Erythroblast (primary cell): ENCODE measurements around the gene SPTBN1.
A peak's percentile ranks its signal among the peaks of the same experiment; 100 is the strongest.

ENCODE experiments used
- DNase-seq, 2 experiments: peaks; one replicate each; lab custom pipeline; 2025; lab: John Stamatoyannopoulos, UW
- GATA1 ChIP-seq: IDR thresholded peaks from 2 replicates; pipeline ENCODE4 v1.6.1; 2011; ENCODE audit warnings: low read depth, mild to moderate bottlenecking, control low read depth, low read length, moderate library complexity
- POLR2A ChIP-seq: IDR thresholded peaks from 2 replicates; pipeline ENCODE4 v1.6.1; 2011; ENCODE audit warnings: mild to moderate bottlenecking, low read length

SPTBN1 gene

DNA sequence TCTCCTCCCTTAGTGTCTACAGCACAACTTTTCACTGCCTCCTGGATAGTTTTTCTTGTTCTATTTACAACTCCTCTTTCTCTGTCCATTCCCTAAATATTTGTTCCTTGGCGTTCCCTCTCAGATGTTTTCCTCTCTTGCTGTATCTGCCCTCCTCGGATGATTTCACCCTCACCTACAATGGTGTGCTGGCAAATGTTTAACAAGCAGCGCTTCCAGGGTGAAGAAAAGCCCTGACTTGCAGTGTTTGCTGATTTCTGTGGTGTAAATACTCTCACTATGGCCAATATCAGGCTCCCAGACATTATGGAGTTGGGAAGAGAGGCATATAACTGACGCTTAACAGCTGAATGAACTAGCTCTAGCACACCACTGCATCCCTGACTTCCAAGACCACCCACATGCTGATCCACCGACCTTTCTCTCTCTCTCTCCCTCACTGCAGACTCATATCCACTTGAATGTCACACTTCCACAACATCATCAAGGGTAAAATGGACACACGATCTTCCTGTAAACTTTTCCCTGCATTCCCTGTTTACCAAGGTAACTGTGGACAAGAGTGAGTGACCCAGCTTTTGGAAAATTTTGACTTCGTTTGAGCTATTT lies 31.5 kb upstream of the SPTBN1 start:
- DNase-seq, result no peak
- no peak for TF ChIP-seq GATA1
- no peak for TF ChIP-seq POLR2A

DNA sequence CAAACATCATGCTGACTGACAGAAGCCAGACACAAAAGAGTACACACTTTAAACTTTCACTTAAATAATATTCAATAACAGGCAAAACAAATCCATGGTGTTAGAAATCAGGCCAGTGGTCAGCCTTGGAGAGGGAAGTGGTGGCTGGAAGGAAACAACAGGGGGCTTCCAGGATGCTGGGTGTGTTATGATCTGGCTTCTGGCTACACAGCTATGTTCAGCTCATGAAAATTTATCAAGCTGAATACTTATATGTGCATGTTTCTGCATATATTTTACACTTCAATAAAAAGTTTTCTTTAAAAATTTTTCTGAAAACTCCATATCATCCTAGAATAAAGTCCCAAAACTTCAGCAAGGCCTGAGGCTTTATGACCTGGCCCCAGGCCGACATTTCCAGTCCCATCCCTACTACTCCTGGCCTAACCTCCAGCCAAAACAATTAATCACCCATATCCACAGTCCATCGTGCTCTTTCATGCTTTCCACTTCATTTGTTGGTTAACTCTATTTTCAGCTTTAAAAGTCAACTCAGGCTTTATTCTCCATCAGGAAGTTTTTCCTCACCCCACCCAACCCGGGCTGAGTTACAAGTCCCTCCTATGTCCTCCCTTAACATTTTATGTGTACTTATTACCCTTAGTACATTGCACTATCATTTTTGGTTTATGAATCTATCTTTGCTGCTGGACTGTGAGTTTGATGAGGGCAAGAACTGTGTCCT lies 27.9 kb upstream of the SPTBN1 start:
- no peak for TF ChIP-seq POLR2A
- TF ChIP-seq GATA1, result no peak
- DNase-seq, result no peak

DNA sequence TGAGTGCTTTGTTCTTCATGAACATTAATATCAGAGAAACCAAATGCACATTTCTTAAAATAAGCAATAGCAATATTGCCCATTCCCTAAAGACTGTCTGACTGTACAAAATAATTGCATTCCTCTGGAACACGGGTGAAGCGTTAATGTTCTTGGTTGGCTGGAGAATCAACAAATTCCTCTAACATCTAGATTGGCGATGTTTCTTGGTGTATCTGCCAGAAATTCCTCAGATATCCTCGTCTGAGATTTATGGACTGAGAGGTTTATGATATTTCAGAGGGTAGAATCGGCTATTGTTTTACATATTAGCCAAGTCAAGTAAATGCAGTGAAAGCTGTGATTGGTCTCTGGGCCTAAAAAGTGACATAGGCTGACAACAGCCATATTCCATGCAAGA lies 27.1 kb upstream of the SPTBN1 start:
- no peak for TF ChIP-seq GATA1
- no peak for TF ChIP-seq POLR2A
- DNase-seq, result no peak

DNA sequence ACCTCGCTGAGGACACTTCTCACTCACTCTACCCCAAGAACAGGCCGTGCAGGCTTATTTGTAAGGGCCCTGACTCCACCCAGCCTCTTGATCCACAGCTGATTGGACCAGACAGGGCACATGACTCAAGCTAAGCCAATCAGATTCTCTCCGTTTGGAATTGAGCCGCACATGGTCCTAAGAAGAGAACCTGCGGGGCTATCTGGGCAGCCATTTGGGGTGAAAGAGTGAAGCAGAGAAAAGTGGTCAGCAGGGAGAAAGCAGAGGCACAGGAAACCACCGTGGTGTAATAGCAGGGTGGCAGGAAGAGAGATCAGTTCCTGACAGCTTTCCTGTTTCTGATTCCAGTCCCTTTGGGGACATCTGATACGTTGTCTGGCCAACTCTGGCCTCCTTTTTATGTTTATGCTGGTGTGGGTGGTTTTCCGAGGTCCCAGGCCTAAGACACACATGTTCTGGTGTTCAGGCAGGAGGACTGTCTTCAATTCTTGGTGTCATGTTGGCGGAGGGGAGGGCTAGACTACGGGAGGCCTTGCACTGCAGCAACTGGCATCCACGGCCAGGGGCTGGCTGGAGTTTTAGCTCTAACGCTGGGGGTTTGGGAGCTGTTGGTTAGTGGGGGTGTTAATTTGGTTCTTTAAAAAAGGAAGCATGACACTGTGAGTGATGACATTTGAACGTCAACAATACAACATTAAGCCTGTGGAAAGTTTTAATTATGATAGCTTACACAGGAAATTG lies 26.1 kb upstream of the SPTBN1 start:
- peak; percentile 16 to 19 for DNase-seq
- TF ChIP-seq POLR2A, result no peak
- no peak for TF ChIP-seq GATA1

DNA sequence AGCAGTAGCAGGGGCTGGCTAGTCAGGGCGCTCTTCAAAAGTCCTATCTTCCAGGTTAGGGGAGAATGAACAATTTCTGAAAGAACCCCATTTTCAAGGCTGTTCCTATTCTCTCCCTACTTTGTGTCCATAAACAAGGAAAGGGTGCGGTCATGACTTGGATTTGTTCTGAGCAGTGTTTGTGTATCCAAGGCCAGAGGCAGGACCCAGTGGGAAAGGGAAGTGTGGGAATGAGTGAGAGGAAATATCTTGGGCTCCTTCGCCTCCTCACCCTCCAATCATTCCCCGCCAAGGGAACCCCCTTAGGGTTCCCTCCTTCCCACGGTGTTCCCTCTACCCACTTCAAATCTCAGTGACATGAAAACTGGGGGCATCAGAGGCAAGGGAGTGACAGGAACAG lies 25.5 kb upstream of the SPTBN1 start:
- no peak for DNase-seq
- TF ChIP-seq GATA1 (no peak), POLR2A (no peak)

DNA sequence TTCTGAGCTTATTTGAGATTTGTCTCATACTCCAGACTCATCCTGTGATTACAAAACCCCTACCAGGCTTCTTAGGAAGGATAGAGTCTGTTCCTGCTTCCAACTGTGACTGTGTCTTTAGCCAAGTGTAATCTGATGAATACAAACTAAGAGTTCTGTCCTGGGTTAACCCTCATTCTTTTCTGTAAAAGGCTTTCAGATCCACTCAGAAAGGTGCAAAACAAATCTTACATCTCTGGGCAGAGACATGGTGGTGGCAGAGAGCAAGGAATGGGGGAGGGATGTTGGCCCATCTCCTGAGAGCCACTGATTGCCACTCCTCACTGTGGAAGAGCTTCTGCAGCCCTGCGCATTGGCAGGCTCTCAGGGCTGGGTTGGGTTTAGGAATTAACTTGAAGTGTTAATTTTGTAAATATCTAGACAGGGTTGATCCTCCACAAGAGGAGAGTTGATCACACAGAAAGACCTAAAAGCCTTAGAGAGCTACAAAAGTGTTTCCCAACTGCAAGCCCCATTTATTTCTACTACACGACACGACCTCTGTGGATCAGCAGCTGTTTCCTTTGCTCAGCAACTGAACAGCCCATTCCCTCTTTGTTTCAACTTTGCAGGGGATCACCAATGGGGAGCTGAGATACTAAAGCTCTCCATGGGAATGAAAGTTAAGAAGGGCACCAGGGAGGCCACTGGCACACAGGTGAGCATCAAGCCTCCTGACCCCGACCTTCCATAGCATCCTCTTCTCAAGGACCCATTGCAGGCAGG lies 23.7 kb upstream of the SPTBN1 start:
- DNase-seq, result no peak
- TF ChIP-seq GATA1, result no peak
- TF ChIP-seq POLR2A, result no peak

DNA sequence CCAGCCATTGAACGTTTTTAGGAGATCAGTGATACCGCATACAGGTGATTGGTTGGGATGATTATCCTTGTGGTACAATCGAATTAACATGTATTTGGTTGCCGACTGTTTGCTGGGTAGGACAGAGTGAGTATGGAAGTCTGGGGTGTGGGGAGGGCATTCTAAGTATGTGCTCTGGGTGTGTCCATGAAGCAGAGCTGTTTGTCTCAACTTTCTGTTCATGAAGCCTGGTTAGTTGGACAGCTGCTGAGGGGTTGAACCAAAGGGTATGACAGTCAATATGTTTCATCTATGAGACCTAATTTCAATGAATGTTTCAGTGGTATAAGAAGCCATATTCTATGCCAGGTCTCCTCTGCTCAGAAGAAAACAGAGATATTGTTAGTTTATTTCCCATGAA lies 21.9 kb upstream of the SPTBN1 start:
- DNase-seq, result no peak
- no peak for TF ChIP-seq POLR2A

DNA sequence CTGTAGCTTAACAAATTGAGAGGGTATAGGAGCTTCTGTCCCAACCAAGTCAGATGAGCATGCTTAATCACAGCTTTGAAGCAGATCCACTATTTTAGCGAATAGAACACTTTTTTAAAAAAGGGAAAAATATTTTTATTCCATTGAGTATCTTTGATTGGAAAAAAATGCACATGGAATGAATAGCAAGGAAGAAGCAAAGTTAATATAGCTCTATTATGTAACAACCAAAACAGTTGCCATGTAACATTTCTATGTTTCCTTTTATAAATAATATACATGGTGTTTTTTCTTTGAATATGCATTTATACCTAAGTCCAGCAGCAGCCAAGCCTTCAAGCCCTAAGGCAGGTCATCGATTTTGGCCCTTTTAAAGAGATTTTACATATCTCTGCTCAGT lies 21.4 kb upstream of the SPTBN1 start:
- TF ChIP-seq POLR2A, result no peak
- no peak for TF ChIP-seq GATA1
- no peak for DNase-seq

DNA sequence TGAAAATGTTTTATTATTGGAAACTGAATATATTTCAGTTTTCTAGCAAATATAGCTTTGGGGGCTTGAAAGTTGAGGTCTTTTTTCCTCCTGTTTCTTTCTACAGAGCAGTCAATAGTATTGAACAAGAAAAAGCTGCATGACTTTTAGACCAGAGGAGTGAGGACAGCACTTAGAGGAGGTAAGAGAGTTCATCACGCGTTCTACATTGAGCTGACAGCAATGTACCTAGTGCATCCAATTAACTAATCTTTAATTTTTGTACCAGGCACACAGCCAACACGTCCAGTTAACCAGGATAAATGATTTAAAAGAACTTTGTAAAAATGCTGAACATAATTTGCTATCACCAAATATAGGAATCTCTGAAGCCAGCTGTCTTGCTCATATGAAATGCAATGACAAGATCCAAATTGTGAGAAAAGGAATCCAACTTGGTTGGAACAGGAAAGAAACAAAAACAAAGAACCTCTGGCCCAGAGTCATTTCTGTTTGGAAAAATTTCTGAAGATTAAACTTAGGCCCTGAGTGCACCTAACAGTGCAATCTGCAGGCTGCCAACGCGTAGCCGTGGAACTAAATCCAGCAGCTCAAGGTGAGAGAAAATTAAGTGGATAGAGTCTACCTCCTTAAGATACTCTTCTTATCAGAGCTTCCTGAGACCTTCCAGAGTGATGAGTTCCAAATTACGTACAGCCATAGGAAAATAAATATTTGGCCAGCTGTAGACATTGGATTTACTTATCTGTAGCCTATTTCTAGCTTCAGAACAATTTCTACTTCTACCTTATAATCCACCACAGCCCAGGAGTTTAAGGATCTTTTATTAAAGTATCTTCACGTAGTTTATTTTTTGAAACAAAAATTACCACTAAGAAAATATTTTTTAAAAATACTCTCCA lies 20.6 kb upstream of the SPTBN1 start:
- DNase-seq, result no peak
- TF ChIP-seq GATA1, result no peak
- no peak for TF ChIP-seq POLR2A

DNA sequence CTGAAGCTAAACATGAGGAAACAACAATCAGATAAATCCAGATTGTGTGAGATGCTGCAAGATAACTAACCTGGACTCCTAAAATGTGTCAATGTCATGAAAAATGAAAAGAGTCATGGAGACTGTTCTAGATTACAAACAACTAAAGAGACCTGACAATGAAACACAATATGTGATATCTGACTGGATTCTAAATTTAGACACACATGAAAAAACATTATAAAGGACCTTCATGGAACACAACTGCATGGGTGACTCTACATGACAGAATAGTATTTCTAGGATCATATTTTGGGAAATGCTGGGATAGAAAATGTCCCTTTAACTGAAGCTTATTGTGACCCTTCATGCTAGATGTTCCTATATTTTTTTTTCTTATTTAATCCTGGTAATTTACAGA lies 18.5 kb upstream of the SPTBN1 start:
- TF ChIP-seq POLR2A, result no peak
- no peak for DNase-seq

DNA sequence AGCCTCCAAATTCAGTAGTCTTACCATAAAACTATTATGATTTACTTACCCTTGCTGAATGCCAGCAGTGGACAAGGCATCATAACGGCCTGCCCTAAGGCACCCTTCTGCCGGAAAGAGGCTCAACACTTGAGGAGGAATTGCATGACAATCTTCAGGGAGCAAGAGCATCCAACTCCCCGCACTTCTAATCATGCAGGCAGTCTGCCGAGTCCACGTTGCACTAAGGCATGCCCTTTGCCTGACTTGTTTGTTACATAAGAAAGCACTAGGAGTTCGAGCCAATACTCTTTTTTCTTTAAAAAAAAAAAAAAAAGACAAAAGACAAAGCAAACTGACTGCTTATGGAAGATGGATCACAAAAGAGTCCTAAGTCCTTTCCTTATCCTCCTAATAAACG lies 17.9 kb upstream of the SPTBN1 start:
- no peak for DNase-seq

DNA sequence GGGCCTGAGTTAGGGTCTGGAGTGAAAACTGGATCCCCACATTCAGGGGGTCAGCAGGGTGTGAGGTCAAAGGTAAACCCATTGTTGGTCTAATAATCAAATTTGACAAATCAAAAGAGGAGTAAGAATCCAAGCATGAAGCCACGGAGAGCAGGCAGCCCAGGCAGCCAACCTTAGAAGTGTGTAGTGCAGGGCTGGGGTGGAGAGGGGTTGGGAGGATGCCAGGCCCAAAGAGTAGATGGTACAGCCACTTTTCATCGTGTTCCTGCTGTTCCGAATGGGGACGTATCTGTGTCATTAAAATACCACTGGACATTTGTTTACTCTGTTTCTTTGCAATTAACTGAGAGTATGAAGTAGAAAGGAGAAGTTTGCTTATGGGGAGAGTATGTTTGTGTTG lies 16.5 kb upstream of the SPTBN1 start:
- no peak for DNase-seq
- TF ChIP-seq GATA1, result no peak
- TF ChIP-seq POLR2A, result no peak

More for the DNA sequence above, 17.9 kb upstream of the SPTBN1 start:
- no peak for TF ChIP-seq POLR2A
- no peak for TF ChIP-seq GATA1

DNA sequence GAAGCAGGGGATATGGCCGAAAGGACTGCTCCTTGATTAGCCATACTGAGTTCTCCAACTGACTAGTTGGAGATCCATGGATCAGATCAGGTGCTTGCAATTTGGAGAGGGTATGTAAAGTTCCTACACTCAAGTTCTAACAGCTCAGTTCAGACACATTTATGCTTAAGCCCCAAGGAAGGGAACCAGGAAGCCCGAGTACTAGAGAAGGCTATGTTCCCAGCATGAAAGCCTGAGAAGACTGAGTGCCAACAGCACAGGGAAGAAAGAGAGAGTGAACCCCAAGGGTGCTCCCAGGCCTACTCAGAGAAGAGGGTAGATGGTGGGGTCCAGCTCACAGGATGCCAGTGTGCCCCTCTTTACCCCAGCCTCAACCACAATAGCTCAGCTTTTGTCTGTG lies 16.1 kb upstream of the SPTBN1 start:
- no peak for DNase-seq
- no peak for TF ChIP-seq GATA1
- no peak for TF ChIP-seq POLR2A
